ENCODE results near the gene CPNE7.
A peak's percentile ranks its signal among the peaks of the same experiment; 100 is the strongest.

CPNE7 gene

GRCh38 chr16:89560378-89561141 is 15.0 kb upstream of the CPNE7 start, which contains the start of gene RPL13 (continued):
- TF ChIP-seq HOXC10 (CRISPR knock-in tag; IDR thresholded peaks at IDR 0.05) (no peak), ZNF555 (tag by site-specific recombination; conservative IDR thresholded peaks at IDR 0.05) (no peak), ZNF37A (tag by site-specific recombination; IDR thresholded peaks at IDR 0.05) (no peak), ZNF521 (tag by site-specific recombination; IDR thresholded peaks at IDR 0.05) (no peak), OVOL3 (tag by site-specific recombination; IDR thresholded peaks at IDR 0.05) (no peak), WT1 (tag by site-specific recombination; IDR thresholded peaks at IDR 0.05) (0 out of 2 replicates have a peak, but pooled peaks have one; percentile 46), ZBTB8A (tag by site-specific recombination; IDR thresholded peaks at IDR 0.05) (no peak), ZNF169 (tag by site-specific recombination; IDR thresholded peaks at IDR 0.05) (no peak), ZNF174 (tag by site-specific recombination; IDR thresholded peaks at IDR 0.05) (no peak), ZNF654 (tag by site-specific recombination; IDR thresholded peaks at IDR 0.05; ENCODE audit: low read depth) (no peak), ZNF544 (tag by site-specific recombination; IDR thresholded peaks at IDR 0.05) (no peak)
- TF ChIP-seq, protein P1, sequence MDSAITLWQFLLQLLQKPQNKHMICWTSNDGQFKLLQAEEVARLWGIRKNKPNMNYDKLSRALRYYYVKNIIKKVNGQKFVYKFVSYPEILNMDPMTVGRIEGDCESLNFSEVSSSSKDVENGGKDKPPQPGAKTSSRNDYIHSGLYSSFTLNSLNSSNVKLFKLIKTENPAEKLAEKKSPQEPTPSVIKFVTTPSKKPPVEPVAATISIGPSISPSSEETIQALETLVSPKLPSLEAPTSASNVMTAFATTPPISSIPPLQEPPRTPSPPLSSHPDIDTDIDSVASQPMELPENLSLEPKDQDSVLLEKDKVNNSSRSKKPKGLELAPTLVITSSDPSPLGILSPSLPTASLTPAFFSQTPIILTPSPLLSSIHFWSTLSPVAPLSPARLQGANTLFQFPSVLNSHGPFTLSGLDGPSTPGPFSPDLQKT (IDR thresholded peaks at IDR 0.05; ENCODE audit: borderline replicate concordance, low read depth, low read length), result no peak

GRCh38 chr16:89561142-89561883 is 14.2 kb upstream of the CPNE7 start:
- peaks cover 5 to 59% of the 10 kb centered on the region in 2 experiments; a peak in 2 of 3 replicates for H3K36me3 ChIP-seq (ENCODE audit: control insufficient read depth in 2 of 2, insufficient read depth in 1 of 2, low read length in 2 of 2)
- H3K9me3 ChIP-seq (ENCODE audit: control insufficient read depth, insufficient read depth, low read depth, low read length), result no peaks in the 10 kb centered on the region
- POLR2A ChIA-PET, result no interaction called here
- peaks cover 9% of the 10 kb centered on the region for H3K4me1 ChIP-seq (ENCODE audit: control insufficient read depth, insufficient read depth, low read length)
- TF ChIP-seq ZNF350 (tag by site-specific recombination; IDR thresholded peaks at IDR 0.05) (0 out of 2 replicates have a peak, but pooled peaks have one; percentile 2), KLF16 (tag by site-specific recombination; IDR thresholded peaks at IDR 0.05) (peak; percentile 33; the same call in 1 of the 2 replicates), ZNF324 (tag by site-specific recombination; IDR thresholded peaks at IDR 0.05) (no peak), SCRT1 (tag by site-specific recombination; IDR thresholded peaks at IDR 0.05; ENCODE audit: borderline replicate concordance) (no peak), HIC1 (tag by site-specific recombination; IDR thresholded peaks at IDR 0.05) (no peak), GFI1B (tag by site-specific recombination; IDR thresholded peaks at IDR 0.05) (0 out of 2 replicates have a peak, but pooled peaks have one; percentile 9), ZNF138 (tag by site-specific recombination; IDR thresholded peaks at IDR 0.05; ENCODE audit: borderline replicate concordance) (no peak), ZNF600 (tag by site-specific recombination; IDR thresholded peaks at IDR 0.05) (no peak), ZNF155 (tag by site-specific recombination; IDR thresholded peaks at IDR 0.05) (no peak), ZBTB17 (tag by site-specific recombination; IDR thresholded peaks at IDR 0.05) (no peak), ZNF510 (tag by site-specific recombination; IDR thresholded peaks at IDR 0.05; ENCODE audit: insufficient replicate concordance) (no peak), ZNF670 (tag by site-specific recombination; IDR thresholded peaks at IDR 0.05; ENCODE audit: low read depth) (no peak)
- TF ChIP-seq, protein P2, sequence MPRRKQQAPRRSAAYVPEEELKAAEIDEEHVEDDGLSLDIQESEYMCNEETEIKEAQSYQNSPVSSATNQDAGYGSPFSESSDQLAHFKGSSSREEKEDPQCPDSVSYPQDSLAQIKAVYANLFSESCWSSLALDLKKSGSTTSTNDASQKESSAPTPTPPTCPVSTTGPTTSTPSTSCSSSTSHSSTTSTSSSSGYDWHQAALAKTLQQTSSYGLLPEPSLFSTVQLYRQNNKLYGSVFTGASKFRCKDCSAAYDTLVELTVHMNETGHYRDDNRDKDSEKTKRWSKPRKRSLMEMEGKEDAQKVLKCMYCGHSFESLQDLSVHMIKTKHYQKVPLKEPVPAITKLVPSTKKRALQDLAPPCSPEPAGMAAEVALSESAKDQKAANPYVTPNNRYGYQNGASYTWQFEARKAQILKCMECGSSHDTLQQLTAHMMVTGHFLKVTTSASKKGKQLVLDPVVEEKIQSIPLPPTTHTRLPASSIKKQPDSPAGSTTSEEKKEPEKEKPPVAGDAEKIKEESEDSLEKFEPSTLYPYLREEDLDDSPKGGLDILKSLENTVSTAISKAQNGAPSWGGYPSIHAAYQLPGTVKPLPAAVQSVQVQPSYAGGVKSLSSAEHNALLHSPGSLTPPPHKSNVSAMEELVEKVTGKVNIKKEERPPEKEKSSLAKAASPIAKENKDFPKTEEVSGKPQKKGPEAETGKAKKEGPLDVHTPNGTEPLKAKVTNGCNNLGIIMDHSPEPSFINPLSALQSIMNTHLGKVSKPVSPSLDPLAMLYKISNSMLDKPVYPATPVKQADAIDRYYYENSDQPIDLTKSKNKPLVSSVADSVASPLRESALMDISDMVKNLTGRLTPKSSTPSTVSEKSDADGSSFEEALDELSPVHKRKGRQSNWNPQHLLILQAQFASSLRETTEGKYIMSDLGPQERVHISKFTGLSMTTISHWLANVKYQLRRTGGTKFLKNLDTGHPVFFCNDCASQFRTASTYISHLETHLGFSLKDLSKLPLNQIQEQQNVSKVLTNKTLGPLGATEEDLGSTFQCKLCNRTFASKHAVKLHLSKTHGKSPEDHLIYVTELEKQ (tag by site-specific recombination; IDR thresholded peaks at IDR 0.05; ENCODE audit: borderline replicate concordance), result no peak
- peak overlapping the region; percentile 100 for H3K27ac ChIP-seq (ENCODE audit: extremely low read depth, low read depth, low read length)
- peak overlapping the region; percentile 67 for H3K4me3 ChIP-seq (ENCODE audit: low read depth, low read length)
- CTCF ChIA-PET, result interaction anchor here (0.7 kb wide), 1 partner anchor 96 kb away, joined by 3 read pairs; the partner anchor contains the start of genes CHMP1A and SPATA33

All from HEK293 (cell line).